Pancreas (tissue), 10 donors: ENCODE results near the gene TTF2. TPM values are rescaled to one million over a fixed set of nuclear protein-coding genes. Genes with fewer than 3 reads are reported as not detected.

Source experiments
- ATAC-seq, 4 donors: fragments of 200-7000 bp; cut with Tn5 transposase; one replicate each; pipeline versions ENCODE4 v1.8.0 to v1.9.1; 2020; ENCODE audit warnings: mild to moderate bottlenecking in 4 of 4, moderate library complexity in 4 of 4
- DNase-seq, 6 donors: peaks; one replicate each; pipeline ENCODE4 v3.0.0-alpha.2; 2020
- FAIRE-seq: peaks from 2 replicates; lab custom pipeline; 2012; peaks lifted over from hg19 to GRCh38; lab: Jason Lieb, UNC
- H3K27ac ChIP-seq, 4 donors: fragments of 200-600 bp; sonication (generic); 1 replicate in 3 of 4; 2 replicates in 1 of 4; pipeline versions ENCODE4 v1.5.0 to v1.8.0; 2020
- H3K27me3 ChIP-seq, 4 donors: fragments of 200-600 bp; one replicate each; pipeline ENCODE4 v1.8.0; 2021
- H3K36me3 ChIP-seq, 3 donors: fragments of 200-600 bp; sonication (generic) in 1 of 3; one replicate each; pipeline versions ENCODE4 v1.5.0 to v1.8.0; 2020 to 2021
- H3K4me1 ChIP-seq, 3 donors: fragments of 200-600 bp; one replicate each; pipeline ENCODE4 v1.8.0; 2021
- H3K4me3 ChIP-seq, 4 donors: fragments of 200-600 bp; sonication (generic) in 2 of 4; one replicate each; pipeline versions ENCODE4 v1.5.0 to v1.8.0; 2020 to 2021
- H3K9me3 ChIP-seq, 4 donors: fragments of 200-600 bp; one replicate each; pipeline ENCODE4 v1.8.0; 2021
- CTCF ChIP-seq, 4 donors: fragments of 200-600 bp; sonication (generic) in 3 of 4; IDR thresholded peaks; one replicate each; pipeline versions ENCODE4 v1.5.0 to v1.8.0; 2021; ENCODE audit warnings: antibody characterized with exemption in 4 of 4
- WGBS, 2 donors: extraction: QIAGEN DNeasy Blood & Tissue Kit; methylation state at CpG; one replicate each; pipeline ENCODE4 v1.1.7; 2013; 5-methylcytosine and 5-hydroxymethylcytosine counted together
- intact Hi-C, 3 donors: fragments of 100-400 bp; cut with DNase I; formaldehyde crosslinking; loops; one replicate each; pipeline versions ENCODE4 v1.11.1 to v1.14.2; 2022
- polyA plus RNA-seq, 2 donors: library from polyadenylated mRNA; stranded (reverse); fragments of 200-250 nt; gene quantifications; one replicate each; pipeline ENCODE4 v1.2.3, GENCODE V29; 2013
- total RNA-seq, 6 donors: library from RNA; stranded (reverse); fragmentation: NEBNext Ultra II Directional in 4 of 6; extraction: Animal tissue kit (Norgen Biotek cat#: 25700) in 4 of 6; gene quantifications; one replicate each; pipeline versions ENCODE4 v1.2.1 to v1.2.4, GENCODE V29; 2021 to 2023
- donor health status: healthy with polysubstance abuse.
- donor health status: DM: no; HTN: no; CAD: no; lungs with moderate emphysema.
- donor health status: DM: no; HTN: no; CAD: no.
- donor health status: control.
- donor health status: control.
- donor health status: Bipolar disorder and iron deficiency.
- donor health status: DM: yes; HTN: yes; CAD: no.
- donor health status: DM: no; HTN: no; CAD: no.
- donor health status: DM: no; HTN: no; CAD: no.
- donor health status: DM: yes; HTN: yes; CAD: no.

Gene TTF2
- total and polyA plus RNA-seq, 8 donors = 2.0 to 16.5 (median 5.0) TPM

- FAIRE-seq (no peak), ATAC-seq (peak; percentile 76 to 80 (median 77)), DNase-seq (peak; percentile 77 to 87 (median 82))
- no peak for TF ChIP-seq CTCF (IDR thresholded peaks at IDR 0.05)
- peaks cover 0 to 6% (median 0%) of the 10 kb centered on the region in 3 donors for H3K4me1 ChIP-seq
- H3K36me3 ChIP-seq = no peaks in the 10 kb centered on the region
- intact Hi-C loops = loop anchor here in 2 of 3 donors (5.0 to 10.0 kb wide), 3 partner anchors 65 to 322 kb away; no protein-coding TSS in a partner anchor
- 1% methylated on average over 18 of the region's 18 CpGs for WGBS, 2 donors
- peak overlapping the region; percentile 60 to 83 (median 76) for H3K27ac ChIP-seq
- H3K4me3 ChIP-seq = peak overlapping the region; percentile 62 to 82 (median 72)
- no peaks in the 10 kb centered on the region for H3K9me3 ChIP-seq
- H3K27me3 ChIP-seq = no peaks in the 10 kb centered on the region
Measured at GRCh38 chr1:117059334-117059677, 820 bp upstream of the TTF2 start.

GRCh38 chr1:117060441-117061317, 553 bp downstream of the TTF2 start:
- Histone ChIP-seq H3K4me3 (peak overlapping the region; percentile 56 to 82 (median 66)), H3K27ac (peak overlapping the region; percentile 53 to 83 (median 68)), H3K27me3 (no peaks in the 10 kb centered on the region), H3K9me3 (no peaks in the 10 kb centered on the region), H3K4me1 (peaks cover 0 to 6% (median 0%) of the 10 kb centered on the region in 3 donors), H3K36me3 (no peaks in the 10 kb centered on the region)
- peak in 4 of 6 donors; percentile 39 to 77 (median 50) for DNase-seq
- intact Hi-C loops = loop anchor here in 2 of 3 donors (10.0 kb wide), 2 partner anchors 64 to 224 kb away; partner anchors contain the start of gene TRIM45 (in 1 of the 2)
- FAIRE-seq = no peak
- peak; percentile 67 to 78 (median 70) for ATAC-seq
- 21 to 22% methylated on average over 41 to 42 of the region's 42 CpGs for WGBS, 2 donors
- TF ChIP-seq CTCF (IDR thresholded peaks at IDR 0.05) = no peak

- DNase-seq = no peak
Measured at GRCh38 chr1:117061986-117062415, 1.9 kb downstream of the TTF2 start.

GRCh38 chr1:117066367-117066766, 6.2 kb downstream of the TTF2 start:
- FAIRE-seq = no peak
- Histone ChIP-seq H3K27ac (no peak overlapping the region), H3K4me1 (no peaks in the 10 kb centered on the region), H3K9me3 (no peaks in the 10 kb centered on the region), H3K4me3 (no peak overlapping the region), H3K36me3 (no peaks in the 10 kb centered on the region), H3K27me3 (no peaks in the 10 kb centered on the region)
- intact Hi-C loops = loop anchor here in 2 of 3 donors (5.0 to 10.0 kb wide), 3 partner anchors 58 to 218 kb away; partner anchors contain the start of gene TRIM45 (in 1 of the 2)
- no peak for TF ChIP-seq CTCF (IDR thresholded peaks at IDR 0.05)
- ATAC-seq = no peak
- no peak for DNase-seq
- 59 to 64% methylated on average over 6 of the region's 6 CpGs for WGBS, 2 donors

More at GRCh38 chr1:117061986-117062415, 1.9 kb downstream of the TTF2 start:
- H3K36me3 ChIP-seq = no peaks in the 10 kb centered on the region
- FAIRE-seq (no peak), ATAC-seq (no peak)
- no peak for TF ChIP-seq CTCF (IDR thresholded peaks at IDR 0.05)
- H3K27me3 ChIP-seq = no peaks in the 10 kb centered on the region
- intact Hi-C loops = loop anchor here in 2 of 3 donors (10.0 kb wide), 2 partner anchors 63 to 223 kb away; partner anchors contain the start of gene TRIM45 (in 1 of the 2)
- no peak overlapping the region for H3K27ac ChIP-seq
- 86 to 92% methylated on average over 2 of the region's 2 CpGs for WGBS, 2 donors
- H3K4me1 ChIP-seq = peaks cover 0 to 6% (median 0%) of the 10 kb centered on the region in 3 donors
- H3K9me3 ChIP-seq = no peaks in the 10 kb centered on the region
- H3K4me3 ChIP-seq = no peak overlapping the region
